ENCODE data around the gene SEC31A.

GRCh38 chr4:82839624-82840023, 51.3 kb downstream of the SEC31A start:
- TF ChIP-seq CTCF (IDR thresholded peaks at IDR 0.05) (no peak), IRF2 (CRISPR knock-in tag; IDR thresholded peaks at IDR 0.05; ENCODE audit: borderline replicate concordance, low read depth) (no peak)
